SU-DHL-6 (cell line): ENCODE results near the gene ZNF341.

Experiments used
- EZH2phosphoT487 ChIP-seq: fragments of 200-600 bp; sonication (generic), shearing (Covaris generic); conservative IDR thresholded peaks from 2 replicates; pipeline ENCODE4 v1.6.1; 2018; ENCODE audit warnings: mild to moderate bottlenecking, antibody characterized with exemption, low read length, moderate library complexity, mixed read lengths
- TF ChIP-seq, protein P1 (sequence below): fragments of 200-600 bp; sonication (generic); IDR thresholded peaks from one replicate; pipeline ENCODE4 v1.5.1; 2017; ENCODE audit warnings: antibody characterized with exemption, mild to moderate bottlenecking, low read length, moderate library complexity; ENCODE audit not compliant: insufficient read depth, poor library complexity, severe bottlenecking

DNA sequence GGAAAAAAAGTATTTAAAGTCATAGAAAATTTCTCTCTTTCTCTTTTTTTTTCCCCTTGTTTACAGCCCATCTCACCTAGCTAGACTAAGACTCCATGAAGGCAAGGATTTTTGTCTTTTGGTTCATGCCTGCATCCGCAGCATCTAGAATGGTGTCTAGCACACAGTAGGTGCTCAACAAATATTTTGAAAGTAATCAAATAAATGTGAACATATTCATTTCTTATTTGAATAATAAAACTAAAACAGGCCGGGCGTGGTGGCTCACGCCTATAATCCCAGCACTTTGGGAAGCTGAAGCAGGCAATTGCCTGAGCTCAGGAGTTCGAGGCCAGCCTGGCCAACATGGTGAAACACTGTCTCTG lies 4.7 kb upstream of the ZNF341 start:
- TF ChIP-seq, protein P1, sequence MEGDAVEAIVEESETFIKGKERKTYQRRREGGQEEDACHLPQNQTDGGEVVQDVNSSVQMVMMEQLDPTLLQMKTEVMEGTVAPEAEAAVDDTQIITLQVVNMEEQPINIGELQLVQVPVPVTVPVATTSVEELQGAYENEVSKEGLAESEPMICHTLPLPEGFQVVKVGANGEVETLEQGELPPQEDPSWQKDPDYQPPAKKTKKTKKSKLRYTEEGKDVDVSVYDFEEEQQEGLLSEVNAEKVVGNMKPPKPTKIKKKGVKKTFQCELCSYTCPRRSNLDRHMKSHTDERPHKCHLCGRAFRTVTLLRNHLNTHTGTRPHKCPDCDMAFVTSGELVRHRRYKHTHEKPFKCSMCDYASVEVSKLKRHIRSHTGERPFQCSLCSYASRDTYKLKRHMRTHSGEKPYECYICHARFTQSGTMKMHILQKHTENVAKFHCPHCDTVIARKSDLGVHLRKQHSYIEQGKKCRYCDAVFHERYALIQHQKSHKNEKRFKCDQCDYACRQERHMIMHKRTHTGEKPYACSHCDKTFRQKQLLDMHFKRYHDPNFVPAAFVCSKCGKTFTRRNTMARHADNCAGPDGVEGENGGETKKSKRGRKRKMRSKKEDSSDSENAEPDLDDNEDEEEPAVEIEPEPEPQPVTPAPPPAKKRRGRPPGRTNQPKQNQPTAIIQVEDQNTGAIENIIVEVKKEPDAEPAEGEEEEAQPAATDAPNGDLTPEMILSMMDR = no peak
- no peak for TF ChIP-seq EZH2phosphoT487
